PC-9 (cell line): ENCODE results near the gene TRABD2B. TPM values are rescaled to one million over a fixed set of nuclear protein-coding genes. Genes with fewer than 3 reads are reported as not detected.

Source experiments
- BruUV-seq: library from RNA; stranded (reverse); fragments of 400-500 nt; replicated peaks from 2 replicates; lab custom pipeline; 2021; lab: Mats Ljungman, UMichigan
- CTCF ChIA-PET: fragments of 300-600 bp; sonication (Branson Sonifier 250); formaldehyde crosslinking; loops from one replicate; lab custom pipeline; 2022; ENCODE audit warnings: antibody characterized with exemption; lab: Charles Lee
- POLR2A ChIA-PET: fragments of 300-600 bp; sonication (Branson Sonifier 250); formaldehyde crosslinking; loops from one replicate; lab custom pipeline; 2022; ENCODE audit warnings: antibody characterized with exemption; ENCODE audit not compliant: unreplicated experiment; lab: Charles Lee
- DNase-seq, 2 experiments: peaks; one replicate each; pipeline versions ENCODE4 v3.0.0 to v3.0.0-alpha.2; 2015 to 2022; ENCODE audit warnings: mixed read lengths in 1 of 2
- H2AFZ ChIP-seq: fragments of 200-600 bp; sonication (generic); 2 replicates; pipeline ENCODE4 v1.8.1; 2017; ENCODE audit warnings: antibody characterized with exemption
- H3F3A ChIP-seq: fragments of 200-600 bp; sonication (generic); 2 replicates; pipeline ENCODE4 v1.8.1; 2017; ENCODE audit warnings: antibody characterized with exemption, mild to moderate bottlenecking, low read depth; ENCODE audit not compliant: insufficient read depth
- H3K27ac ChIP-seq: fragments of 200-600 bp; sonication (generic); 2 replicates; pipeline ENCODE4 v1.6.1; 2016; ENCODE audit warnings: mixed run types
- H3K27me3 ChIP-seq: fragments of 200-600 bp; sonication (generic); 2 replicates; pipeline ENCODE4 v1.6.1; 2016; ENCODE audit warnings: low read depth, mixed run types; ENCODE audit not compliant: insufficient read depth
- H3K36me3 ChIP-seq: fragments of 200-600 bp; sonication (generic); 2 replicates; pipeline ENCODE4 v1.6.1; 2016; ENCODE audit warnings: low read depth, mixed run types
- H3K4me1 ChIP-seq: fragments of 200-600 bp; sonication (generic); replicated peaks from 2 replicates; pipeline ENCODE4 v1.6.1; 2016; ENCODE audit warnings: mixed run types; ENCODE audit not compliant: insufficient read depth
- H3K4me2 ChIP-seq: fragments of 200-600 bp; sonication (generic); 2 replicates; pipeline ENCODE4 v1.6.1; 2017; ENCODE audit warnings: mixed run types
- H3K4me3 ChIP-seq: fragments of 200-600 bp; sonication (generic); 2 replicates; pipeline ENCODE4 v1.6.1; 2016; ENCODE audit warnings: mixed run types
- H3K79me2 ChIP-seq: fragments of 200-600 bp; sonication (generic); 2 replicates; pipeline ENCODE4 v1.6.1; 2017; ENCODE audit warnings: low read depth, mixed run types
- H3K9me2 ChIP-seq: fragments of 200-600 bp; sonication (generic); 2 replicates; pipeline ENCODE4 v1.8.1; 2017; ENCODE audit warnings: mild to moderate bottlenecking; ENCODE audit not compliant: insufficient read depth
- H3K9me3 ChIP-seq: fragments of 200-600 bp; sonication (generic); 2 replicates; pipeline ENCODE4 v1.8.1; 2016; ENCODE audit warnings: low read depth; ENCODE audit not compliant: insufficient read depth
- H4K20me1 ChIP-seq: fragments of 200-600 bp; sonication (generic); 2 replicates; pipeline ENCODE4 v1.8.1; 2017; ENCODE audit not compliant: insufficient read depth
- CTCF ChIP-seq: fragments of 200-600 bp; sonication (generic); conservative IDR thresholded peaks from 2 replicates; pipeline ENCODE4 v1.6.1; 2017; ENCODE audit warnings: mixed run types, antibody characterized with exemption, mild to moderate bottlenecking, moderate library complexity
- EZH2 ChIP-seq: fragments of 200-600 bp; sonication (generic); IDR thresholded peaks from 2 replicates; pipeline ENCODE4 v1.8.0; 2017; ENCODE audit warnings: antibody characterized with exemption, low read depth
- intact Hi-C: fragments of 100-400 bp; cut with micrococcal nuclease; formaldehyde crosslinking; loops from one replicate; pipeline ENCODE4 v1.10.0; 2022; ENCODE audit not compliant: unreplicated experiment
- total RNA-seq: library from RNA; stranded (reverse); gene quantifications from 2 replicates; pipeline ENCODE4 v1.2.3, GENCODE V29; 2021

Gene TRABD2B
- total RNA-seq, 1 experiment from 2014 or later: not detected

- Histone ChIP-seq H3K4me1 (no peaks in the 10 kb centered on the region), H3K79me2 (no peaks in the 10 kb centered on the region), H2AFZ (no peak overlapping the region), H3K9me3 (no peaks in the 10 kb centered on the region), H3F3A (no peaks in the 10 kb centered on the region), H4K20me1 (no peaks in the 10 kb centered on the region), H3K36me3 (no peaks in the 10 kb centered on the region), H3K27ac (no peak overlapping the region), H3K9me2 (no peaks in the 10 kb centered on the region), H3K4me3 (no peak overlapping the region), H3K4me2 (no peak overlapping the region), H3K27me3 (peaks cover 14% of the 10 kb centered on the region; the same call in 1 of the 2 replicates)
- DNase-seq: no peak
- intact Hi-C loops: no loop called here
- ChIA-PET CTCF (no interaction called here), POLR2A (no interaction called here)
- BruUV-seq: no TSS peak
- TF ChIP-seq EZH2 (no peak), CTCF (no peak)
Measured at GRCh38 chr1:47742890-47743760, 254.1 kb downstream of the TRABD2B start.

- no peak overlapping the region for H3K4me3 ChIP-seq
- POLR2A ChIA-PET: no interaction called here
- H3K27ac ChIP-seq: no peak overlapping the region
- CTCF ChIA-PET: interaction anchor here (0.6 kb wide), 1 partner anchor 466 kb away, joined by 3 read pairs; no protein-coding TSS in a partner anchor
- peak in 1 of 2 experiments; percentile 29 for DNase-seq
- no peak overlapping the region for H3K4me2 ChIP-seq
- H3K9me2 ChIP-seq: no peaks in the 10 kb centered on the region
- H3K9me3 ChIP-seq: no peaks in the 10 kb centered on the region
- H3K36me3 ChIP-seq: no peaks in the 10 kb centered on the region
- intact Hi-C loops: loop anchor here (2.0 kb wide), 1 partner anchor 322 kb away; no protein-coding TSS in a partner anchor
- peaks cover 26% of the 10 kb centered on the region for H3K27me3 ChIP-seq
- no peaks in the 10 kb centered on the region for H3F3A ChIP-seq
- H3K4me1 ChIP-seq: no peaks in the 10 kb centered on the region
- BruUV-seq: no TSS peak
- H2AFZ ChIP-seq: no peak overlapping the region
- no peaks in the 10 kb centered on the region for H3K79me2 ChIP-seq
- H4K20me1 ChIP-seq: no peaks in the 10 kb centered on the region
- TF ChIP-seq CTCF: peak; percentile 80
- TF ChIP-seq EZH2: no peak
Measured at GRCh38 chr1:47738560-47739182, 258.5 kb downstream of the TRABD2B start.

- TF ChIP-seq CTCF (no peak), EZH2 (no peak)
- ChIA-PET CTCF (interaction anchor here (0.7 kb wide), 1 partner anchor 202 kb away, joined by 3 read pairs; no protein-coding TSS in a partner anchor), POLR2A (no interaction called here)
- H3K4me3 ChIP-seq: no peak overlapping the region
- BruUV-seq: no TSS peak
- no peaks in the 10 kb centered on the region for H4K20me1 ChIP-seq
- no peak overlapping the region for H3K4me2 ChIP-seq
- no peaks in the 10 kb centered on the region; the same call in 1 of the 2 replicates for H3K4me1 ChIP-seq
- no peak for DNase-seq
- no peak overlapping the region for H3K27ac ChIP-seq
- no peaks in the 10 kb centered on the region for H3K36me3 ChIP-seq
- no peaks in the 10 kb centered on the region for H3K79me2 ChIP-seq
- no peak overlapping the region for H2AFZ ChIP-seq
- H3F3A ChIP-seq: no peaks in the 10 kb centered on the region
- no peaks in the 10 kb centered on the region for H3K9me3 ChIP-seq
- peaks cover 15% of the 10 kb centered on the region for H3K27me3 ChIP-seq
- intact Hi-C loops: no loop called here
- no peaks in the 10 kb centered on the region for H3K9me2 ChIP-seq
Measured at GRCh38 chr1:47732489-47732888, 264.7 kb downstream of the TRABD2B start.
